SIG-M5 (cell line): ENCODE results near the gene FOXN1.
"Not testable (repeated sequence)": the region's sequence is repeated elsewhere in the genome, so short reads cannot be mapped to it uniquely, and the experiment has no call there.

Source experiments
- DNase-seq: peaks from one replicate; lab custom pipeline; 2025; lab: John Stamatoyannopoulos, UW

The FOXN1 gene

GRCh38 chr17:28499684-28500357 is 6.3 kb upstream of the FOXN1 start:
- no peak for DNase-seq

GRCh38 chr17:28500712-28501379 is 5.3 kb upstream of the FOXN1 start:
- DNase-seq = no peak

DNA sequence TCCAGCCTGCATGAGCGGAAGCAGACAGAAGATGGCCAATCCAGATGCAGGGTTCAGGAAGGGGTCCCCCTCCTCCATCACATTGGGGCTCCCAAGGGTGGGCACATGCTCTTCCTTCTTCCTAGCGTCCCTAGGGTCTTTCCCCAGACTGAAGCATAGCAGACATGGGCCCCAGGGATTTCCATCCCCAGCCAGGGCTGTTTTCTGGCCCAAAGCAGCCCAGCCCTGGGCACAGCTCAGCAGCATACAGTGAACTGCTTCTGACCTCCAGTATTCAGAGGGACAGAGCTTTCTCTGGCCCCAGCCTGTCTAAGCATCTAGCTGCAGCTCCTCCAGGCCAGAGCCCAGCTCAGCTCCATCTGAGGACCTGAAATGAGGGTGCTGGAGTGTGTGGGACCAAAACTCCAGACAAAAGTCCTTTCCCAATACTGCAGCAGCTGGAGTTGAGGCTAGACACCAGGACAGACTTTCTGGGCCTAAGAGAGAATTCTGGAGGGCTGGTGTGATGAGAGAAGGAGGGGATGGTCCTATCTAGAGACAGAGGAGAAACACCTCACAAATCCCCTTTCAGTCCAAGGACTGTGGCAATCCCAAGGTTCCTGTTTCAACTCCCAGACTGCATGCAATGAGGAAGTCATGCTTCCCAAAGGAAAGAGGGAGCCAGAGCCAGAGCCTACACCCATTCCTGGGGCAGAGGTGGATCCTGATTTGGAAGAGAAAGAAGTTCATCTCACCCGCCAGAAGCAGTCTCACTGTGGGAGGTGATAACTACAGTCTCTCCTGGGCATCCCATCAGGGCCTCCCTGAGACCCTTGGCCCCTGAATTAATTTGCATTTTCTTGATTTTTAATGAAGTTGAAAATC is 4.5 kb upstream of the FOXN1 start:
- DNase-seq = no peak

GRCh38 chr17:28503420-28503819 is 2.7 kb upstream of the FOXN1 start:
- no peak for DNase-seq

- no peak for DNase-seq
These were observed 777 bp downstream of the FOXN1 start for GRCh38 chr17:28506763-28507487.

DNA sequence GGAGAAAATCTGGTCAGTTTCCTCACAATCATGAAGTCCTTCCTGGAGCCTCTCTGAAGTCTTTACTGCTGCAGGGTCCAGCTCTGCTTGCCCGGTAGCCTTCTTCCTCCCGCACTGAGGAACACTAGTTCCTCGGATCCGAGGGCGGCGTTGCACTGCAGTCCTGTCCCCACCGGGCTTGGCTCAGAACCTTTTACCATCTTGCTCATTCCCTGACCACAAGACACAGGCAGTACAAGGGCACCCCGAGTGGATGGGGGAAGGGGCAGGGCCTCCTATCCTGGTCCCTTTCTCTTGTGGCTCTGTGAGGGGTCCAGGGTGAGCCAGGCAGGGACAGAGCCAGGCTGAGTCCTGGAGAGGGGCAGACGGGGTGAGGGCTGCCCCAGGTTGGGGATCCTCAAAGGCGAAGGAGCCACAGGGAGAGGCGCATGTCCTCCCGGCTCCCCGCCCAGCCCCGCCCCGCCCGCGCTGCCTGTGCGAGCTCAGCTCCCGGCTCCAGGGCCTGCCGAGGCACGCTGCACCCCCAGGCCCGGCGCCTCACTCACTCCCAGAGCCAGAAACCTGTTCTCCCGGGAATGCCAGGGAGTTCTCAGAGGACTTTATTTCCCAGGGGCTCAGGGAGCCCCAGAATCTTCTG is 1.5 kb downstream of the FOXN1 start:
- DNase-seq = no peak

GRCh38 chr17:28508211-28508724 is 2.1 kb downstream of the FOXN1 start:
- DNase-seq = no peak

- no peak for DNase-seq
These were observed 3.6 kb downstream of the FOXN1 start for GRCh38 chr17:28509789-28510188.

- no peak for DNase-seq
These were observed 5.8 kb downstream of the FOXN1 start for GRCh38 chr17:28511858-28512461.

DNA sequence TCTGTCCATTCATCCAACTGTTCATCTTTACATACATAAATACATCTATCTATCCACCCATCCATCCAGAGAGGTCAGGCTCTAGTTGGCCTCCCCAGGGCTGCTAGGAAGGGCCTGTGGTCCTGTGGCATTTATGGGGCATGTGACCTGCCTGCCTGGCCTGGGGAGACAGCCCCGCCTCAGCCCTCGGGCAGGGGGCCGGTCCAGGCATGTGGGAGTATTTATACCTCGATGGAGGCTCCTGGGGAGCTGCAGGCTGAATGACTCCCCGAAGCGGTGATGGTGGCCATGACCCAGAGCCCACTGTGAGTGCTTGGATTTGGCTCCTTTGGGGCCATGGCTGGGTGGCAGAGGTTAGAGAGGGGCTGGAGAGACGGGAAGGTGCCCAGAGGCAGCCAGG is 7.3 kb downstream of the FOXN1 start:
- no peak for DNase-seq

GRCh38 chr17:28514561-28515002 is 8.4 kb downstream of the FOXN1 start:
- DNase-seq = no peak

DNA sequence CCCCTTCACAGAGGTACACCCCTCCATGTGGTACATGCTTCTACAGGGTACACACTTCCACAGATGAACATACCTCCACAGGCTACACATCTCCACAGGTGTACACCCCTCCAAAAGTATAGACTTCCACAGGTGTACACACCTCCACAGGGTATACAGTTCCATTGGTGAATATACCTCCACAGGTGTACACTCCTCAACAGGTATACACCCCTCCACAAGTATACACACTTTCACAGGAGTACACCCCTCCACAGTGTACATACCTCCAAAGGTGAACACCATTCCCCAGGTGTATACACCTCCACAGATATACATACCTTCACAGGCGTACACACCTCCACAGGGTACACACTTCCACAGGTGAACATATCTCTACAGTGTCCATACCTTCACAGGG is 9.4 kb downstream of the FOXN1 start:
- DNase-seq = no peak

DNA sequence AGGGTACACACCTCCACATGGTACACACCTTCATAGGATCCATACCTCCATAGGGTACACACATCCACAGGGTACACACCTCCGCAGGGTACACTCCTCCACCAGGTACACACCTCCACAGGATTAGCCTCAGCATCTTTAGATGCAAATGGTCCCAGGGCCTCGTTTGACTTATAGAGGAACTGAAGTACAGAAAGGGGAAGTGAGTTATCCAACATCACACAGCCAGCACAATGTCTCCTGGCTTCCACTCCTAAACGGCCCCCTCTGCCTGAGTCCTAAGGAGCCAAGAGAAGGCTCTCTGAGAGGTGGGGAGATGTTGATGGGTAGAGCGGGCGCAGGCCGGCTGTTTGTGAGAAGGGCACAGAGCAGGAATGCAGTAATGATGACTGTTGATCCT is 12.0 kb downstream of the FOXN1 start:
- peak; percentile 56 for DNase-seq

GRCh38 chr17:28518578-28518977 is 12.4 kb downstream of the FOXN1 start:
- no peak for DNase-seq

DNA sequence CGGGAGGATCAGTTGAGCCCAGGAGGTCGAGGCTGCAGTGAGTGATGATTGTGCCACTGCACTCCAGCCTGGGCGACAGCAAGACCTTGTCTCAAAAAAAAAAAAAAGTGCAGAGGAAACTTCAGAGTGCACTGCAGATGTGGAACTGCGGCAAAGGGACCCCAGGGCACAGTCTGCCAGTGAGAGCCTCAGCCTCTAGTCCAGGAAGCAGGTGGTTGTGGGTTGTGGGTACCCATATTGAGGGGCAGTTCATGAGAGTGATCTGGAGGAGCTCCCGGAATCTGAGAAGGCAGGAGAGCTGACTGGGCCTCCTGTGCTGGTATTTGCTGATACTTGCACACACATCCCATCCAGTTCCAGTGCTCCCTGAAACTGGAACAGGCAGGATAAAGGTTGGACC is 13.1 kb downstream of the FOXN1 start:
- no peak for DNase-seq

- no peak for DNase-seq
These were observed 14.5 kb downstream of the FOXN1 start for GRCh38 chr17:28520687-28521086.

DNA sequence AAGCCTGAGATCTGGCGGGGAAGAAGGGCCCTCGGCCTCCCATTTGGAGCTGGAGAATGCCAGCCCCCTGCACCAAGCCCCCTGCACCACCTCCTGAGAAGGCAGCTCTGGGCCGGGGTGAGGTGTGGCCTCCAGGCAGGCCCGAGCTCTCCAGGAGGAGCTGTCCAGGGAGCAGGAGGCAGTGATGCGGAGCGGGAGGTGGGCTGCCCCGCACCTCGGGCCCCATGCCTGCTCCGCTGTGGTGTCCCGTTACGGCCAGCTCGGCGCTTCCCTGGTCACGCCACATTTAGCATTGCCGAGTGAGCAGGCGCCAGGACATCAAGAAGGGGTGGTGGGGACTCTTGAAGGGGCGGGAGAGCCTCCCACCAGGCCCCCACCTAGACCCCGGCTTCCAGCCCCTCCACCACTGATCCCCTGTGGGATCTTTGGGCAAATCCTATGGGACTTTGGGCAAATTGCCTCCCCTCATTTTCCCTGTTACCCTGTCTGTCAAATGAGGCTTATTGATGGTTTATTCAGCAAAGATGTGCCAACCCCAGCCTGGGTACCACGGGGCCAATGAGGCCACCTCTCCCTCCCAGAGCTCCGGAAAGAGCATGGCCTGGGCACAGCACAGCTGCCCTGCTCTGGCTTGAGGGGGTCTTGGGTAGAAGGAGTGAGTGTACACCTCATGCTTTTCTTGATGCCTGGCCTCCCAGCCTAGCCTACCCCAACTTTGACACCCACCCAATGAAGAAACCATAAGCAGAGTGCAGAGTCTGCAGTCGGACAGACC is 15.3 kb downstream of the FOXN1 start:
- DNase-seq = no peak

DNA sequence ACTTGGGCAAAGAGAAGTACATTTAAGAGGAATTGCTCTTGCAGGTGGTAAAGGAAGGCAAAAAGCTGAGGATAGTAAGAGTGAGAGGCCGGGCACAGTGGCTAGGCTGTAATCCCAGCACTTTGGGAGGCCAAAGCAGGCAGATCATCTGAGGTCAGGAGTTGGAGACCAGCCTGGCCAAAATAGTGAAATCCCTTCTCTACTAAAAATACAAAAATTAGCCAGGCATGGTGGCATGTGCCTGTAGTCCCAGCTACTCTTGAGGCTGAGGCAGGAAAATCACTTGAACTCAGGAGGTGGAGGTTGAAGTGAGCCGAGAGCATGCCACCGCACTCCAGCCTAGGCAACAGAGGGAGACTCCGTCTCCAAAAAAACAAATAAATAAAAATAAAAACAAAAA is 16.1 kb downstream of the FOXN1 start:
- DNase-seq = not testable (repeated sequence)

GRCh38 chr17:28523186-28523585 is 17.0 kb downstream of the FOXN1 start:
- no peak for DNase-seq

GRCh38 chr17:28523876-28524275 is 17.7 kb downstream of the FOXN1 start:
- DNase-seq = no peak
